T-cell (primary cell): ENCODE data around the gene APOBEC3F. TPM values are rescaled to one million over a fixed set of nuclear protein-coding genes. Genes with fewer than 3 reads are reported as not detected.
"Not testable (repeated sequence)": the region's sequence is repeated elsewhere in the genome, so short reads cannot be mapped to it uniquely, and the experiment has no call there.

ENCODE experiments used
- ATAC-seq, 4 experiments: fragments of 200-7000 bp in 3 of 4; fragments of 150-1000 bp in 1 of 4; cut with Tn5 transposase; replicated peaks in 1 of 4; 1 replicate in 3 of 4; 2 replicates in 1 of 4; pipeline ENCODE4 v1.10.0; 2021; ENCODE audit warnings: moderate library complexity in 3 of 4, mild to moderate bottlenecking in 2 of 4, moderate number of reproducible peaks in 1 of 4
- CTCF ChIA-PET, 2 donors: fragments of 300-600 bp; sonication (Branson Sonifier 250); formaldehyde crosslinking; loops; one replicate each; lab custom pipeline; 2022; ENCODE audit warnings: antibody characterized with exemption in 2 of 2; lab: Charles Lee
- POLR2A ChIA-PET, 2 donors: fragments of 300-600 bp; sonication (Branson Sonifier 250); formaldehyde crosslinking; loops; one replicate each; lab custom pipeline; 2022; ENCODE audit warnings: antibody characterized with exemption in 2 of 2; lab: Charles Lee
- DNase-seq, 35 experiments: peaks; one replicate each; pipeline versions ENCODE4 v3.0.0 to v3.0.0-alpha.2; 2013 to 2023
- H3K27ac ChIP-seq: one replicate; pipeline ENCODE4 v1.5.1; 2013; ENCODE audit warnings: low read length
- H3K27me3 ChIP-seq, 2 experiments: replicated peaks in 1 of 2; 1 replicate in 1 of 2; 2 replicates in 1 of 2; pipeline versions ENCODE4 v1.6.1 to v1.7.0; 2013; ENCODE audit warnings: low read length in 1 of 2, mixed read lengths in 1 of 2; ENCODE audit not compliant: control insufficient read depth in 2 of 2, insufficient read depth in 2 of 2; ENCODE audit errors: extremely low read depth in 1 of 2
- H3K36me3 ChIP-seq, 2 donors: 1 replicate in 1 of 2; 2 replicates in 1 of 2; pipeline versions ENCODE4 v1.6.1 to v1.7.0; 2013; ENCODE audit warnings: low read length in 1 of 2; ENCODE audit not compliant: control insufficient read depth in 2 of 2, insufficient read depth in 1 of 2; ENCODE audit errors: extremely low read depth in 1 of 2
- H3K4me1 ChIP-seq, 2 experiments: 1 replicate in 1 of 2; 2 replicates in 1 of 2; pipeline versions ENCODE4 v1.6.1 to v1.7.0; 2013; ENCODE audit warnings: low read length in 2 of 2, mixed read lengths in 1 of 2; ENCODE audit not compliant: insufficient read depth in 2 of 2, control insufficient read depth in 1 of 2; ENCODE audit errors: extremely low read depth in 1 of 2
- H3K4me3 ChIP-seq, 2 donors: 1 replicate in 1 of 2; 2 replicates in 1 of 2; pipeline versions ENCODE4 v1.5.1 to v1.7.0; 2013; ENCODE audit warnings: mild to moderate bottlenecking in 2 of 2, low read length in 1 of 2, moderate library complexity in 1 of 2; ENCODE audit not compliant: control insufficient read depth in 1 of 2; ENCODE audit errors: extremely low read depth in 1 of 2
- H3K9me3 ChIP-seq: 2 replicates; pipeline ENCODE4 v1.7.0; 2013
- H3K27ac Mint-ChIP-seq, 2 donors: one replicate each; pipeline ENCODE4 v1.8.0; 2020 to 2021; ENCODE audit warnings: mild to moderate bottlenecking in 2 of 2, mixed read lengths in 2 of 2
- H3K27me3 Mint-ChIP-seq, 2 donors: one replicate each; pipeline ENCODE4 v1.8.0; 2021 to 2022; ENCODE audit warnings: mixed read lengths in 2 of 2
- H3K36me3 Mint-ChIP-seq: one replicate; pipeline ENCODE4 v1.8.0; 2021; ENCODE audit warnings: mixed read lengths
- H3K4me1 Mint-ChIP-seq, 3 donors: one replicate each; pipeline ENCODE4 v1.8.0; 2020 to 2022; ENCODE audit warnings: mixed read lengths in 3 of 3, mild to moderate bottlenecking in 1 of 3
- H3K4me3 Mint-ChIP-seq, 3 donors: one replicate each; pipeline ENCODE4 v1.8.0; 2020 to 2022; ENCODE audit warnings: mild to moderate bottlenecking in 3 of 3, mixed read lengths in 3 of 3, moderate library complexity in 3 of 3
- H3K9me3 Mint-ChIP-seq, 3 donors: one replicate each; pipeline ENCODE4 v1.8.0; 2020 to 2022; ENCODE audit warnings: mixed read lengths in 3 of 3
- WGBS: methylation state at CpG from one replicate; pipeline ENCODE4 v1.1.5; 2013; ENCODE audit warnings: missing lambda C conversion rate; ENCODE audit not compliant: insufficient coverage; 5-methylcytosine and 5-hydroxymethylcytosine counted together
- total RNA-seq, 35 experiments: library from RNA in 6 of 35; stranded (reverse) in 6 of 35; fragments of 120-200 nt in 1 of 35; gene quantifications; one replicate each; pipeline versions ENCODE4 v1.2.1 to v1.2.4 and lab custom pipeline; 2013 to 2026

Gene APOBEC3F
- total RNA-seq, 5 donors from 2014 or later (not counting 1 experiment from before 2014, with no cell fraction given): 14.3 to 29.1 (median 18.5) TPM

DNA sequence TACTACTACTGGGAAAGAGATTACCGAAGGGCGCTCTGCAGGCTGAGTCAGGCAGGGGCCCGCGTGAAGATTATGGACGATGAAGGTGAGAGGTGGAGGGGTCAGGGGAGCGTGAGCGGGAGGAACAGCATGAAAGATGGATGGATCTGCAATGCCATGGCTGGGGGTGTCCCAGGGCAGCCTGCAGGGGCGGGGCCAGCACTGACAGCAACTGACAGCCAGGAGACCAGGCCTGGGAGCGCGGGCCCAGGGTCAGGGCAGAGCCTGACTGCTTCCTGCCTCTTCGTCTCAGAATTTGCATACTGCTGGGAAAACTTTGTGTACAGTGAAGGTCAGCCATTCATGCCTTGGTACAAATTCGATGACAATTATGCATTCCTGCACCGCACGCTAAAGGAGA lies 4.5 kb downstream of the APOBEC3F start:
- H3K9me3 ChIP-seq, H3K27me3 Mint-ChIP-seq, POLR2A ChIA-PET, H3K4me3 ChIP-seq, CTCF ChIA-PET, H3K27me3 ChIP-seq, H3K4me3 Mint-ChIP-seq, H3K27ac ChIP-seq, ATAC-seq, DNase-seq, H3K36me3 ChIP-seq, H3K9me3 Mint-ChIP-seq: not testable (repeated sequence)
- Mint-ChIP-seq H3K36me3 (peaks cover 19% of the 10 kb centered on the region), H3K4me1 (peaks cover 26 to 48% (median 27%) of the 10 kb centered on the region in 3 donors), H3K27ac (peak overlapping the region; percentile 16 to 63)
- H3K4me1 ChIP-seq: peaks cover 2 to 24% of the 10 kb centered on the region in 2 experiments
- WGBS: 88% methylated on average over 13 of the region's 14 CpGs

DNA sequence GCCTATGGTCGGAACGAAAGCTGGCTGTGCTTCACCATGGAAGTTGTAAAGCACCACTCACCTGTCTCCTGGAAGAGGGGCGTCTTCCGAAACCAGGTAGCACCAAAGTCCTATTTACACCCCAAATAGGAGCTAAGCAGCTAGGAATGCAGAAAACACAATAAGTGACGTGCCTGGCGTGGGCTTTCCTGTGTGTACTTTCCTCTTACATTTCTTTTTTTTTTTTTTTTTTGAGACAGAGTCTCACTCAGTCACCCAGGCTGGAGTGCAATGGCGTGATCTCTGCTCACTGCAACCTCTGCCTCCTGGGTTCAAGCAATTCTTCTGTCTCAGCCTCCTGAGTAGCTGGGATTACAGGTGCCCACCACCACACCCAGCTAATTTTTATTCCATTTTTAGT lies 8.8 kb downstream of the APOBEC3F start:
- H3K9me3 ChIP-seq, H3K27ac Mint-ChIP-seq, DNase-seq, H3K27me3 ChIP-seq, H3K27ac ChIP-seq, H3K4me3 Mint-ChIP-seq, ATAC-seq, H3K27me3 Mint-ChIP-seq, CTCF ChIA-PET, H3K36me3 ChIP-seq, H3K4me1 ChIP-seq, H3K4me3 ChIP-seq, H3K9me3 Mint-ChIP-seq: not testable (repeated sequence)
- WGBS: no CpG with 5 or more reads among the region's 7 CpGs
- H3K4me1 Mint-ChIP-seq: peaks cover 6 to 22% (median 8%) of the 10 kb centered on the region in 3 donors
- H3K36me3 Mint-ChIP-seq: peaks cover 11% of the 10 kb centered on the region
- POLR2A ChIA-PET: interaction anchor here in 1 of 2 donors (0.6 to 0.7 kb wide), 3 partner anchors 16 to 1026 kb away, joined by 3 to 4 read pairs (median 3); no protein-coding TSS in a partner anchor

GRCh38 chr22:39051844-39052495 lies 11.3 kb downstream of the APOBEC3F start:
- not testable (repeated sequence) for H3K9me3 Mint-ChIP-seq, DNase-seq, H3K4me1 ChIP-seq

GRCh38 chr22:39055658-39056057 lies 15.0 kb downstream of the APOBEC3F start:
- no peaks in the 10 kb centered on the region for H3K36me3 ChIP-seq
- WGBS: 92% methylated on average over 7 of the region's 11 CpGs
- Mint-ChIP-seq H3K27ac (no peak overlapping the region), H3K36me3 (no peaks in the 10 kb centered on the region), H3K4me1 (no peaks in the 10 kb centered on the region), H3K27me3 (no peaks in the 10 kb centered on the region), H3K4me3 (no peak overlapping the region), H3K9me3 (no peaks in the 10 kb centered on the region)
- no peak for DNase-seq
- H3K27ac ChIP-seq: no peak overlapping the region
- no peak overlapping the region for H3K4me3 ChIP-seq
- ATAC-seq: no peak
- no peaks in the 10 kb centered on the region for H3K4me1 ChIP-seq
- ChIA-PET POLR2A (no interaction called here), CTCF (interaction anchor here in 1 of 2 donors (0.7 kb wide), 1 partner anchor 49 kb away, joined by 3 read pairs; no protein-coding TSS in a partner anchor)
- H3K9me3 ChIP-seq: no peaks in the 10 kb centered on the region
- H3K27me3 ChIP-seq: no peaks in the 10 kb centered on the region

More at GRCh38 chr22:39051844-39052495, 11.3 kb downstream of the APOBEC3F start:
- H3K4me3 Mint-ChIP-seq, CTCF ChIA-PET, H3K27me3 ChIP-seq, H3K27me3 Mint-ChIP-seq, H3K27ac Mint-ChIP-seq, POLR2A ChIA-PET, H3K4me1 Mint-ChIP-seq, H3K4me3 ChIP-seq, ATAC-seq, H3K9me3 ChIP-seq, H3K36me3 Mint-ChIP-seq, H3K36me3 ChIP-seq, H3K27ac ChIP-seq: not testable (repeated sequence)
- WGBS: 99% methylated on average over 9 of the region's 18 CpGs

DNA sequence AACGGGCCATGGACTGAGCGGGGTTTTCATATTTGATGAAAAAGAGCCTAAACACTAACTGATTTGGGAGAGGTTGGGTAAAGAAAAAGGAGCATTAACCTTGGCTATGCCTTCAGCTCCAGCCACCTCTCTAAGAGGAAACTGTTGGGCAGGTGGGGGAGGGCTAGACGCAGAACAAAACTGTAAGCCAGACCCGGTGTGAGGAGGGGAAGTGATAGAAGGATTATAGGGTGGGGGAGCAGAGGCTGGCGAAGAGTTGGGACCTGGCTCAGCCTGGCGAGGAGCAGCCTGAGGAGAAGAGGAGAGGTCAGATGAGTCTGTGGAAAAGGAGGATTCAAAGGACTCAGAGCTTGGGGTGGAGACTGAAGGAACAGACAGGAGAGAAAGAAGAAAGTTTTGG lies 20.6 kb downstream of the APOBEC3F start:
- DNase-seq, CTCF ChIA-PET, H3K36me3 Mint-ChIP-seq, H3K27me3 ChIP-seq, H3K4me3 Mint-ChIP-seq, H3K36me3 ChIP-seq, H3K9me3 Mint-ChIP-seq, ATAC-seq, H3K4me3 ChIP-seq, H3K27me3 Mint-ChIP-seq, POLR2A ChIA-PET, H3K27ac ChIP-seq, H3K9me3 ChIP-seq, H3K27ac Mint-ChIP-seq, H3K4me1 ChIP-seq: not testable (repeated sequence)
- peaks cover 0 to 11% (median 3%) of the 10 kb centered on the region in 3 donors for H3K4me1 Mint-ChIP-seq
- 43% methylated on average over 4 of the region's 6 CpGs for WGBS

DNA sequence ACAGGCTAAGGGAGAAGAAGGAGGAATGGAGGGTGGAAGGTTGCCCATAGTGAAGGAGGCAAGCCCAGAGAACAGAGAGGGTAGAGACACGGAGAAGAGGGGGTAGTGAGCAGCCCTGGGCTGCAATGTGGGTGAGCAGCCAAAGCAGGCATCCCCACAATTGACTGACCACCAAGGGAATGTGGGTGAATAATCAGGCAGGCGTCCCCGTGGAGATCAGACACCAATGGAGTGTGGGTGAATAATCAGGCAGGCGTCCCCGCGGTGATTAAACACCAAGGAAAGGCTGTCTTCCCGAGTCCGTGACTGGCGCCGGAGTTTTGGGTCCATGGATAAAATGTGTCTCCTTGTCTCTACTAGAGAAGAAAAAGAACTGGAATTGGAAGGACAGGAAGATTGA lies 21.3 kb downstream of the APOBEC3F start:
- H3K27me3 Mint-ChIP-seq, POLR2A ChIA-PET, H3K27me3 ChIP-seq, DNase-seq, CTCF ChIA-PET, H3K36me3 ChIP-seq, H3K4me3 Mint-ChIP-seq, H3K27ac ChIP-seq, ATAC-seq, H3K27ac Mint-ChIP-seq, H3K9me3 Mint-ChIP-seq, H3K36me3 Mint-ChIP-seq, H3K4me3 ChIP-seq, H3K9me3 ChIP-seq: not testable (repeated sequence)
- peaks cover 0 to 11% (median 3%) of the 10 kb centered on the region in 3 donors for H3K4me1 Mint-ChIP-seq
- peaks cover 0 to 11% of the 10 kb centered on the region in 2 experiments for H3K4me1 ChIP-seq
- 86% methylated on average over 10 of the region's 10 CpGs for WGBS
